Immature natural killer cell (primary cell): Measurements from ENCODE around the gene MYOF. TPM values are rescaled to one million over a fixed set of nuclear protein-coding genes. Genes with fewer than 3 reads are reported as not detected.
A peak's percentile ranks its signal among the peaks of the same experiment; 100 is the strongest.
"Not testable (repeated sequence)": the region's sequence is repeated elsewhere in the genome, so short reads cannot be mapped to it uniquely, and the experiment has no call there.

Experiments
- DNase-seq, 3 donors: peaks; one replicate each; pipeline ENCODE4 v3.0.0; 2022; ENCODE audit warnings: mixed read lengths in 1 of 3
- H3K27ac Mint-ChIP-seq, 6 donors: one replicate each; pipeline ENCODE4 v1.8.0; 2020; ENCODE audit warnings: mixed read lengths in 6 of 6, mild to moderate bottlenecking in 5 of 6, inconsistent platforms in 4 of 6, moderate library complexity in 3 of 6
- H3K27me3 Mint-ChIP-seq, 3 donors: one replicate each; pipeline ENCODE4 v1.8.0; 2020 to 2021; ENCODE audit warnings: low read depth in 3 of 3, mild to moderate bottlenecking in 3 of 3, mixed read lengths in 3 of 3, moderate library complexity in 3 of 3, inconsistent platforms in 1 of 3
- H3K36me3 Mint-ChIP-seq, 3 donors: one replicate each; pipeline ENCODE4 v1.8.0; 2020; ENCODE audit warnings: mixed read lengths in 3 of 3, inconsistent platforms in 2 of 3, mild to moderate bottlenecking in 2 of 3
- H3K4me1 Mint-ChIP-seq, 2 donors: one replicate each; pipeline ENCODE4 v1.8.0; 2020; ENCODE audit warnings: inconsistent platforms in 2 of 2, mild to moderate bottlenecking in 2 of 2, mixed read lengths in 2 of 2, moderate library complexity in 1 of 2
- H3K4me3 Mint-ChIP-seq, 5 donors: one replicate each; pipeline ENCODE4 v1.8.0; 2020; ENCODE audit warnings: mild to moderate bottlenecking in 5 of 5, mixed read lengths in 5 of 5, inconsistent platforms in 3 of 5, moderate library complexity in 3 of 5
- H3K9me3 Mint-ChIP-seq, 6 donors: one replicate each; pipeline ENCODE4 v1.8.0; 2020; ENCODE audit warnings: mild to moderate bottlenecking in 6 of 6, mixed read lengths in 6 of 6, inconsistent platforms in 4 of 6, moderate library complexity in 3 of 6
- polyA plus RNA-seq, 3 donors: library from polyadenylated mRNA; unstranded; fragments of 300-500 nt; fragmentation: Illumina TruSeq; gene quantifications; one replicate each; pipeline ENCODE4 v1.2.3, GENCODE V29; 2021

Gene MYOF
- polyA plus RNA-seq, 3 donors from 2014 or later = 0.21 to 0.33 TPM; not detected in 1

GRCh38 chr10:93300981-93301380 lies 181.2 kb downstream of the MYOF start:
- Mint-ChIP-seq H3K4me3 (no peak overlapping the region), H3K36me3 (no peaks in the 10 kb centered on the region), H3K27me3 (peaks cover 5 to 11% (median 8%) of the 10 kb centered on the region in 3 donors), H3K9me3 (no peaks in the 10 kb centered on the region), H3K4me1 (no peaks in the 10 kb centered on the region), H3K27ac (no peak overlapping the region)
- no peak for DNase-seq

- H3K4me3 Mint-ChIP-seq = no peak overlapping the region
- peaks cover 5 to 11% (median 8%) of the 10 kb centered on the region in 3 donors for H3K27me3 Mint-ChIP-seq
- H3K36me3 Mint-ChIP-seq = no peaks in the 10 kb centered on the region
- no peak overlapping the region for H3K27ac Mint-ChIP-seq
- no peaks in the 10 kb centered on the region for H3K9me3 Mint-ChIP-seq
- DNase-seq = no peak
- H3K4me1 Mint-ChIP-seq = no peaks in the 10 kb centered on the region
These were observed 181.7 kb downstream of the MYOF start for GRCh38 chr10:93300288-93300917.

- Mint-ChIP-seq H3K4me1 (no peaks in the 10 kb centered on the region), H3K36me3 (no peaks in the 10 kb centered on the region), H3K27me3 (peaks cover 4 to 11% (median 5%) of the 10 kb centered on the region in 3 donors), H3K27ac (no peak overlapping the region), H3K9me3 (no peaks in the 10 kb centered on the region), H3K4me3 (no peak overlapping the region)
- no peak for DNase-seq
These were observed 182.4 kb downstream of the MYOF start for GRCh38 chr10:93299606-93300287.

- Mint-ChIP-seq H3K4me3 (no peak overlapping the region), H3K27me3 (peaks cover 4 to 10% (median 5%) of the 10 kb centered on the region in 3 donors), H3K9me3 (no peaks in the 10 kb centered on the region), H3K27ac (no peak overlapping the region), H3K4me1 (no peaks in the 10 kb centered on the region), H3K36me3 (no peaks in the 10 kb centered on the region)
- DNase-seq = no peak
These were observed 182.9 kb downstream of the MYOF start for GRCh38 chr10:93299195-93299594.

GRCh38 chr10:93296151-93296550 lies 186.0 kb downstream of the MYOF start:
- H3K27me3 Mint-ChIP-seq = peaks cover 0 to 4% (median 3%) of the 10 kb centered on the region in 3 donors
- H3K4me3 Mint-ChIP-seq = no peak overlapping the region
- H3K27ac Mint-ChIP-seq = no peak overlapping the region
- H3K36me3 Mint-ChIP-seq = no peaks in the 10 kb centered on the region
- DNase-seq = no peak
- no peaks in the 10 kb centered on the region for H3K9me3 Mint-ChIP-seq
- no peaks in the 10 kb centered on the region for H3K4me1 Mint-ChIP-seq

- Mint-ChIP-seq H3K27ac (no peak overlapping the region), H3K4me3 (no peak overlapping the region), H3K4me1 (no peaks in the 10 kb centered on the region), H3K9me3 (no peaks in the 10 kb centered on the region), H3K27me3 (peaks cover 0 to 4% (median 0%) of the 10 kb centered on the region in 3 donors), H3K36me3 (no peaks in the 10 kb centered on the region)
- DNase-seq = no peak
These were observed 188.1 kb downstream of the MYOF start for GRCh38 chr10:93293999-93294398.

GRCh38 chr10:93290661-93291354 lies 191.3 kb downstream of the MYOF start:
- no peak overlapping the region for H3K27ac Mint-ChIP-seq
- no peaks in the 10 kb centered on the region for H3K4me1 Mint-ChIP-seq
- no peak overlapping the region for H3K4me3 Mint-ChIP-seq
- H3K27me3 Mint-ChIP-seq = peaks cover 0 to 4% (median 2%) of the 10 kb centered on the region in 3 donors
- H3K36me3 Mint-ChIP-seq = no peaks in the 10 kb centered on the region
- DNase-seq = no peak
- H3K9me3 Mint-ChIP-seq = no peaks in the 10 kb centered on the region

GRCh38 chr10:93288679-93289634 lies 193.2 kb downstream of the MYOF start:
- Mint-ChIP-seq H3K4me3 (no peak overlapping the region), H3K9me3 (no peaks in the 10 kb centered on the region), H3K27ac (no peak overlapping the region), H3K36me3 (no peaks in the 10 kb centered on the region), H3K4me1 (no peaks in the 10 kb centered on the region), H3K27me3 (peaks cover 0 to 5% (median 2%) of the 10 kb centered on the region in 3 donors)
- peak; percentile 2 to 18 (median 12) for DNase-seq

GRCh38 chr10:93287775-93288174 lies 194.4 kb downstream of the MYOF start:
- no peaks in the 10 kb centered on the region for H3K4me1 Mint-ChIP-seq
- H3K27ac Mint-ChIP-seq = no peak overlapping the region
- no peaks in the 10 kb centered on the region for H3K36me3 Mint-ChIP-seq
- H3K27me3 Mint-ChIP-seq = peaks cover 0 to 5% (median 2%) of the 10 kb centered on the region in 3 donors
- H3K4me3 Mint-ChIP-seq = no peak overlapping the region
- no peak for DNase-seq
- no peaks in the 10 kb centered on the region for H3K9me3 Mint-ChIP-seq

GRCh38 chr10:93284246-93284645 lies 197.9 kb downstream of the MYOF start:
- H3K27ac Mint-ChIP-seq, H3K27me3 Mint-ChIP-seq, DNase-seq, H3K4me1 Mint-ChIP-seq, H3K4me3 Mint-ChIP-seq, H3K9me3 Mint-ChIP-seq, H3K36me3 Mint-ChIP-seq: not testable (repeated sequence)

GRCh38 chr10:93281367-93281720 lies 200.8 kb downstream of the MYOF start:
- peaks cover 0 to 8% (median 1%) of the 10 kb centered on the region in 3 donors for H3K27me3 Mint-ChIP-seq
- H3K27ac Mint-ChIP-seq = no peak overlapping the region
- H3K9me3 Mint-ChIP-seq = no peaks in the 10 kb centered on the region
- no peaks in the 10 kb centered on the region for H3K36me3 Mint-ChIP-seq
- H3K4me1 Mint-ChIP-seq = no peaks in the 10 kb centered on the region
- DNase-seq = no peak
- no peak overlapping the region for H3K4me3 Mint-ChIP-seq

- Mint-ChIP-seq H3K4me3 (no peak overlapping the region), H3K9me3 (no peaks in the 10 kb centered on the region), H3K36me3 (no peaks in the 10 kb centered on the region), H3K27ac (no peak overlapping the region), H3K27me3 (peaks cover 0 to 8% (median 1%) of the 10 kb centered on the region in 3 donors), H3K4me1 (no peaks in the 10 kb centered on the region)
- DNase-seq = no peak
These were observed 201.3 kb downstream of the MYOF start for GRCh38 chr10:93280699-93281366.

- Mint-ChIP-seq H3K27me3 (peaks cover 0 to 8% (median 1%) of the 10 kb centered on the region in 3 donors), H3K36me3 (no peaks in the 10 kb centered on the region), H3K4me3 (no peak overlapping the region), H3K9me3 (no peaks in the 10 kb centered on the region), H3K4me1 (no peaks in the 10 kb centered on the region), H3K27ac (no peak overlapping the region)
- DNase-seq = no peak
These were observed 201.9 kb downstream of the MYOF start for GRCh38 chr10:93280121-93280698.
